Nephron (organoid): ENCODE results near the gene ANGPT4.
"Not testable (repeated sequence)": the region's sequence is repeated elsewhere in the genome, so short reads cannot be mapped to it uniquely, and the experiment has no call there.

Experiments
- H3K27ac Mint-ChIP-seq, 3 experiments: 2 replicates each; pipeline ENCODE4 v1.8.0; 2020; ENCODE audit warnings: mixed read lengths in 3 of 3, mild to moderate bottlenecking in 2 of 3, moderate library complexity in 1 of 3
- H3K27me3 Mint-ChIP-seq: 2 replicates; pipeline ENCODE4 v1.8.0; 2021; ENCODE audit warnings: low read depth, mild to moderate bottlenecking, moderate library complexity, mixed read lengths
- H3K36me3 Mint-ChIP-seq: 2 replicates; pipeline ENCODE4 v1.8.0; 2020; ENCODE audit warnings: low read depth, mixed read lengths
- H3K4me1 Mint-ChIP-seq: 2 replicates; pipeline ENCODE4 v1.8.0; 2020; ENCODE audit warnings: mixed read lengths
- H3K4me3 Mint-ChIP-seq, 3 experiments: 2 replicates each; pipeline ENCODE4 v1.8.0; 2020; ENCODE audit warnings: mild to moderate bottlenecking in 3 of 3, mixed read lengths in 3 of 3, moderate library complexity in 2 of 3
- H3K9me3 Mint-ChIP-seq: 2 replicates; pipeline ENCODE4 v1.8.0; 2020; ENCODE audit warnings: mixed read lengths
- CTCF ChIP-seq, 3 experiments: fragments of 200-600 bp; sonication (generic); IDR thresholded peaks; one replicate each; pipeline ENCODE4 v1.5.0; 2021; ENCODE audit warnings: antibody characterized with exemption in 3 of 3; ENCODE audit not compliant: unreplicated experiment in 3 of 3

The ANGPT4 gene

DNA sequence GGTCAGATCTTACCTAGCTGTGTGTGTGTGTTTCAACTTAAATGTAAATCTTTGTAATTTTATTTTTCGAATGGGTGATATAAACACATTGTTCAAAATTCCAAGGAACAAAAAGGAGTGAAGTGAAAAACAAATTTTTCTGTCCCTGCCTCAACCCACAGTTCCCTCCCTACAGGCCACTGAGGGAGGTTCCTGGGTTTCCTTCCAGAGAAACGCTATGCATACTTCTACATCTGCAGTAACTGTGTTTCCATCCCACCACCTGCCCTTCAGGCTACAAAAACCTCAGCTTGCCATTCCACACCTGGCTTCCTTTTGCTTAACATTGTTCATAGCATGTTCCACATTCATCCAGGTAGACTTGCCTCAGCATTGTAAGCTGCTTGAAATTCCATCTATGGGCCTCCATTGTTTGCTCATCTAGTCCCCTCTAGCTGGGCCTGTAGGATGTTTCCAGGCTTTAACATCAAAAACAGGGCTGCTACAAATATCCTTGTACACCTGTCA, 12.0 kb downstream of the ANGPT4 start:
- no peaks in the 10 kb centered on the region for H3K9me3 Mint-ChIP-seq
- H3K4me1 Mint-ChIP-seq: peaks cover 8% of the 10 kb centered on the region
- H3K27ac Mint-ChIP-seq: no peak overlapping the region
- peaks cover 5% of the 10 kb centered on the region for H3K27me3 Mint-ChIP-seq
- H3K36me3 Mint-ChIP-seq: no peaks in the 10 kb centered on the region
- no peak overlapping the region for H3K4me3 Mint-ChIP-seq
- no peak for TF ChIP-seq CTCF (IDR thresholded peaks at IDR 0.05; ENCODE audit: unreplicated experiment in 3 of 3)

DNA sequence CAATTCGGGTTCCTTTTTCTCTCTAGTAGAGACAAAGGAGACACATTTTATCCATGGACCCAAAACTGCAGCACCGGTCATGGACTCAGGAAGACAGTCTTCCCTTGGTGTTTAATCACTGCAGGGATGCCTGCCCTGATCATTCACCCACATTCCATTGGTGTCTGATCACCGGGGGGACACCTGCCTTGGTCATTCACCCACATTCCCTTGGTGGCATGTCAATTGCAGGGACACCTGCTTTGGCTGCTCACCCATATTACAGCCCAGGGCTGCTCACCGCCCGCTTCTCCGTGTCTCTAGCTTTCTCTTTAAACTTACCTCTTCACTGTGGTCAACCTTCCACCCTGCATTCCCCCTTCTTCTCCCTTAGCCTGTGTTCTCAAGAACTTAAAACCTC, 18.7 kb downstream of the ANGPT4 start:
- peaks cover 15% of the 10 kb centered on the region for H3K4me1 Mint-ChIP-seq
- not testable (repeated sequence) for H3K27ac Mint-ChIP-seq, H3K9me3 Mint-ChIP-seq, H3K36me3 Mint-ChIP-seq, H3K4me3 Mint-ChIP-seq
- peaks cover 20% of the 10 kb centered on the region for H3K27me3 Mint-ChIP-seq

DNA sequence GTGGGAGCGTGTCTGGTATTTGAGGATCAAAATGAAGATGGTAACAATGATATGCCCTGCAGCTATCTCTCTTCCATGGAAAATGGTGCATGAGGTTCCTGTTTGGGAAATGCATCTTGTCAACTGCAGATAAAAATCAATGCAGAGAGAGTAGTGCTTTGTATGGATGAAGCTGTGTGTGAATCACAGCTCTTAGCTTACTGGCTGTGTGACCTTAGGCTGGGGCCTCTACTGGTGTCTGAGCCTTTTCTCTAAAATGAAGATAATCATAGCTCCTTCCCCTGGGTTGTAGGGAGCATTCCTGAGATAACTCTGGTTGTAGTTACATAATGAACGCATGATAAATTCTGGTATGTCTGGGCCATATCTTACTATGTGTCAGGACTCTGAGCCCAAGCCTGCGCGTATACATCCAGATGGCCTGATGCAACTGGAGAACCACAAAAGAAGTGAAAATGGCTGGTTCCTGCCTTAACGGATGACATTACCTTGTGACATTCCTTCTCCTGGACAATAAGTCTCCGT, 19.6 kb downstream of the ANGPT4 start:
- TF ChIP-seq CTCF (IDR thresholded peaks at IDR 0.05; ENCODE audit: unreplicated experiment in 3 of 3): no peak
- H3K4me3 Mint-ChIP-seq: no peak overlapping the region
- no peaks in the 10 kb centered on the region for H3K9me3 Mint-ChIP-seq
- H3K36me3 Mint-ChIP-seq: no peaks in the 10 kb centered on the region
- H3K4me1 Mint-ChIP-seq: peaks cover 22% of the 10 kb centered on the region
- no peak overlapping the region for H3K27ac Mint-ChIP-seq
- H3K27me3 Mint-ChIP-seq: peaks cover 20% of the 10 kb centered on the region

- Mint-ChIP-seq H3K4me1 (peaks cover 20% of the 10 kb centered on the region), H3K27me3 (peaks cover 20% of the 10 kb centered on the region)
- not testable (repeated sequence) for H3K36me3 Mint-ChIP-seq, H3K9me3 Mint-ChIP-seq, H3K4me3 Mint-ChIP-seq, H3K27ac Mint-ChIP-seq
These were observed 23.8 kb downstream of the ANGPT4 start for GRCh38 chr20:892371-892770.

- H3K4me1 Mint-ChIP-seq: peaks cover 18% of the 10 kb centered on the region
- H3K27me3 Mint-ChIP-seq: peaks cover 19% of the 10 kb centered on the region
- H3K36me3 Mint-ChIP-seq: no peaks in the 10 kb centered on the region
- TF ChIP-seq CTCF (IDR thresholded peaks at IDR 0.05; ENCODE audit: unreplicated experiment in 3 of 3): no peak
- H3K9me3 Mint-ChIP-seq: no peaks in the 10 kb centered on the region
- H3K4me3 Mint-ChIP-seq: no peak overlapping the region
- H3K27ac Mint-ChIP-seq: peak overlapping the region in 1 of 3 experiments; percentile 66
These were observed 24.4 kb downstream of the ANGPT4 start for GRCh38 chr20:891706-892080.

GRCh38 chr20:891058-891705, 25.0 kb downstream of the ANGPT4 start:
- peak overlapping the region in 1 of 3 experiments; percentile 66 for H3K27ac Mint-ChIP-seq
- peaks cover 18% of the 10 kb centered on the region for H3K4me1 Mint-ChIP-seq
- no peaks in the 10 kb centered on the region for H3K36me3 Mint-ChIP-seq
- H3K27me3 Mint-ChIP-seq: peaks cover 21% of the 10 kb centered on the region
- TF ChIP-seq CTCF (IDR thresholded peaks at IDR 0.05; ENCODE audit: unreplicated experiment in 3 of 3): no peak
- H3K4me3 Mint-ChIP-seq: no peak overlapping the region
- H3K9me3 Mint-ChIP-seq: no peaks in the 10 kb centered on the region

- peaks cover 27% of the 10 kb centered on the region for H3K27me3 Mint-ChIP-seq
- no peaks in the 10 kb centered on the region for H3K36me3 Mint-ChIP-seq
- H3K27ac Mint-ChIP-seq: no peak overlapping the region
- peaks cover 18% of the 10 kb centered on the region for H3K4me1 Mint-ChIP-seq
- TF ChIP-seq CTCF (IDR thresholded peaks at IDR 0.05; ENCODE audit: unreplicated experiment in 3 of 3): no peak
- H3K9me3 Mint-ChIP-seq: no peaks in the 10 kb centered on the region
- no peak overlapping the region for H3K4me3 Mint-ChIP-seq
These were observed 25.5 kb downstream of the ANGPT4 start for GRCh38 chr20:890666-891057.
